ENCODE measurements around the gene TUBA4A. TPM values are rescaled to one million over a fixed set of nuclear protein-coding genes. Genes with fewer than 3 reads are reported as not detected.

Gene TUBA4A
- total and polyA plus RNA-seq, 10 of the 15 experiments (the other 5 are each of a cell fraction or from before 2014, with no cell fraction given): 58.2 to 325 (median 134) TPM

DNA sequence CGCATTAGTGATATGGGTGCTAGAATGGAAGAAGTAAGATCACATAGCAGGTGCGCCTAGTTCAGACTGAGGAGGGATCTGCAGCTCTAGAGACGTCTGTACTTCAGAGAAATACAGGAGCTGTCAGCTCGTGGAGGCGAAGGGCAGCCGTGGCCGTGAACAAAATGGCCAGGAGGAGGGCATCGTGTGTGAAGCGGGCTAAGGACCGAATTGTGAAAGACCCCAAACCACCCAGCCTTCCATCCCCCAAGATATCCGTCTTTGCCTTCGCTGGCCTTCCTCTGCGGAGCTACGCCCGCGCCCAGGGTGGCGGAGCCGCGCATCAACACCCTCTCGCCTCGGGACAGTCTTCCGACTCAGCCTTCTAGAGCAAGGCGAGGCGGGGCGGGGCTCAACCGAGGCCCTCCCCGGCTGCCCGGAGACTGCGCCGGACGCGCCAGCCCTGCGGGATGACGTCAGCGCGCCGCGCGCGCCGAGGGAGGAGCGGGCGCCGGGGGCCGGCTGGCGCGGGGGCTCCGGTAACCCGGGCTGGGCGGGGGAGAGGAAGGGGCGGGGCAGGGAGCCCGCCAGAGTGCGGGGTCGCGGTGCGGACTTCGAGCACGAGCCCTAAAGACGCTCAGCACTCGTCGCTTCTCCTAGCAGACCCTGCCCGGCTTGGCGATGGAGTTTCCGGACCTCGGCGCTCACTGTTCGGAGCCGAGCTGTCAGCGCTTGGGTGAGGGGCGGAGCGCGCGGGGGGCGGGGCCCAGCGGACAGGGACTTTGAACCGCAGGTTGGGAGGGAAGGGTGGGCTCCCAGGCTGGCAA, 47.2 kb downstream of the TUBA4A start, which contains the start of gene ZFAND2B (continued):
- TF ChIP-seq NR2F1 (conservative IDR thresholded peaks at IDR 0.05): peak; percentile 50; the same call in 1 of the 2 replicates
- no peak for TF ChIP-seq NFYA (IDR thresholded peaks at IDR 0.05; ENCODE audit: borderline replicate concordance, low read depth, low read length)
- TF ChIP-seq TCF3 (IDR thresholded peaks at IDR 0.05; ENCODE audit: borderline replicate concordance, insufficient read depth, low read depth, low read length): no peak
- peak; percentile 73 for TF ChIP-seq ATF7 (IDR thresholded peaks at IDR 0.05; ENCODE audit: low read depth)
- no peak; the same call in 1 of the 2 replicates for TF ChIP-seq PAX5 (IDR thresholded peaks at IDR 0.05; ENCODE audit: borderline replicate concordance, low read depth, low read length)
- TF ChIP-seq EP300 (IDR thresholded peaks at IDR 0.05; ENCODE audit: borderline replicate concordance in 1 of 2, control insufficient read depth in 1 of 2, low read depth in 2 of 2, low read length in 2 of 2): no peak
- 0 out of 2 replicates have a peak, but pooled peaks have one; percentile 24 for TF ChIP-seq RUNX3 (IDR thresholded peaks at IDR 0.05; ENCODE audit: low read length)
- no peak for TF ChIP-seq KDM1A (IDR thresholded peaks at IDR 0.05; ENCODE audit: borderline replicate concordance)
- no peak for TF ChIP-seq PAX8 (IDR thresholded peaks at IDR 0.05)
- no peak for TF ChIP-seq ETV6 (conservative IDR thresholded peaks at IDR 0.05 in 1 of 2, IDR thresholded peaks at IDR 0.05 in 1 of 2; ENCODE audit: borderline replicate concordance in 1 of 2, low read depth in 1 of 2)
- no peak; a peak in 2 of 4 replicates for TF ChIP-seq IKZF2 (IDR thresholded peaks at IDR 0.05)
- TF ChIP-seq ZNF622 (IDR thresholded peaks at IDR 0.05): no peak
- TF ChIP-seq FOS (IDR thresholded peaks at IDR 0.05; ENCODE audit: borderline replicate concordance, extremely low read depth, insufficient read length): no peak
- TF ChIP-seq, protein P1, sequence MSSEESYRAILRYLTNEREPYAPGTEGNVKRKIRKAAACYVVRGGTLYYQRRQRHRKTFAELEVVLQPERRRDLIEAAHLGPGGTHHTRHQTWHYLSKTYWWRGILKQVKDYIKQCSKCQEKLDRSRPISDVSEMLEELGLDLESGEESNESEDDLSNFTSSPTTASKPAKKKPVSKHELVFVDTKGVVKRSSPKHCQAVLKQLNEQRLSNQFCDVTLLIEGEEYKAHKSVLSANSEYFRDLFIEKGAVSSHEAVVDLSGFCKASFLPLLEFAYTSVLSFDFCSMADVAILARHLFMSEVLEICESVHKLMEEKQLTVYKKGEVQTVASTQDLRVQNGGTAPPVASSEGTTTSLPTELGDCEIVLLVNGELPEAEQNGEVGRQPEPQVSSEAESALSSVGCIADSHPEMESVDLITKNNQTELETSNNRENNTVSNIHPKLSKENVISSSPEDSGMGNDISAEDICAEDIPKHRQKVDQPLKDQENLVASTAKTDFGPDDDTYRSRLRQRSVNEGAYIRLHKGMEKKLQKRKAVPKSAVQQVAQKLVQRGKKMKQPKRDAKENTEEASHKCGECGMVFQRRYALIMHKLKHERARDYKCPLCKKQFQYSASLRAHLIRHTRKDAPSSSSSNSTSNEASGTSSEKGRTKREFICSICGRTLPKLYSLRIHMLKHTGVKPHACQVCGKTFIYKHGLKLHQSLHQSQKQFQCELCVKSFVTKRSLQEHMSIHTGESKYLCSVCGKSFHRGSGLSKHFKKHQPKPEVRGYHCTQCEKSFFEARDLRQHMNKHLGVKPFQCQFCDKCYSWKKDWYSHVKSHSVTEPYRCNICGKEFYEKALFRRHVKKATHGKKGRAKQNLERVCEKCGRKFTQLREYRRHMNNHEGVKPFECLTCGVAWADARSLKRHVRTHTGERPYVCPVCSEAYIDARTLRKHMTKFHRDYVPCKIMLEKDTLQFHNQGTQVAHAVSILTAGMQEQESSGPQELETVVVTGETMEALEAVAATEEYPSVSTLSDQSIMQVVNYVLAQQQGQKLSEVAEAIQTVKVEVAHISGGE (CRISPR knock-in tag; IDR thresholded peaks at IDR 0.05): no peak
- TF ChIP-seq STAT1 (conservative IDR thresholded peaks at IDR 0.05): no peak
- TF ChIP-seq, protein P2, sequence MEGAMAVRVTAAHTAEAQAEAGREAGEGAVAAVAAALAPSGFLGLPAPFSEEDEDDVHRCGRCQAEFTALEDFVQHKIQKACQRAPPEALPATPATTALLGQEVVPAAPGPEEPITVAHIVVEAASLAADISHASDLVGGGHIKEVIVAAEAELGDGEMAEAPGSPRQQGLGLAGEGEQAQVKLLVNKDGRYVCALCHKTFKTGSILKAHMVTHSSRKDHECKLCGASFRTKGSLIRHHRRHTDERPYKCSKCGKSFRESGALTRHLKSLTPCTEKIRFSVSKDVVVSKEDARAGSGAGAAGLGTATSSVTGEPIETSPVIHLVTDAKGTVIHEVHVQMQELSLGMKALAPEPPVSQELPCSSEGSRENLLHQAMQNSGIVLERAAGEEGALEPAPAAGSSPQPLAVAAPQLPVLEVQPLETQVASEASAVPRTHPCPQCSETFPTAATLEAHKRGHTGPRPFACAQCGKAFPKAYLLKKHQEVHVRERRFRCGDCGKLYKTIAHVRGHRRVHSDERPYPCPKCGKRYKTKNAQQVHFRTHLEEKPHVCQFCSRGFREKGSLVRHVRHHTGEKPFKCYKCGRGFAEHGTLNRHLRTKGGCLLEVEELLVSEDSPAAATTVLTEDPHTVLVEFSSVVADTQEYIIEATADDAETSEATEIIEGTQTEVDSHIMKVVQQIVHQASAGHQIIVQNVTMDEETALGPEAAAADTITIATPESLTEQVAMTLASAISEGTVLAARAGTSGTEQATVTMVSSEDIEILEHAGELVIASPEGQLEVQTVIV (IDR thresholded peaks at IDR 0.05; ENCODE audit: borderline replicate concordance, partially characterized antibody): no peak
- TF ChIP-seq, protein P3, sequence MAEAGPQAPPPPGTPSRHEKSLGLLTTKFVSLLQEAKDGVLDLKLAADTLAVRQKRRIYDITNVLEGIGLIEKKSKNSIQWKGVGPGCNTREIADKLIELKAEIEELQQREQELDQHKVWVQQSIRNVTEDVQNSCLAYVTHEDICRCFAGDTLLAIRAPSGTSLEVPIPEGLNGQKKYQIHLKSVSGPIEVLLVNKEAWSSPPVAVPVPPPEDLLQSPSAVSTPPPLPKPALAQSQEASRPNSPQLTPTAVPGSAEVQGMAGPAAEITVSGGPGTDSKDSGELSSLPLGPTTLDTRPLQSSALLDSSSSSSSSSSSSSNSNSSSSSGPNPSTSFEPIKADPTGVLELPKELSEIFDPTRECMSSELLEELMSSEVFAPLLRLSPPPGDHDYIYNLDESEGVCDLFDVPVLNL (IDR thresholded peaks at IDR 0.05; ENCODE audit: low read depth, low read length): no peak
- no peak for TF ChIP-seq YBX1 (IDR thresholded peaks at IDR 0.05)
- peak; percentile 45; the same call in 1 of the 2 replicates for TF ChIP-seq FOXK2 (IDR thresholded peaks at IDR 0.05)
- no peak for TF ChIP-seq CHD4 (IDR thresholded peaks at IDR 0.05)
- TF ChIP-seq ZNF207 (IDR thresholded peaks at IDR 0.05; ENCODE audit: borderline replicate concordance): no peak
- no peak for TF ChIP-seq ZNF24 (IDR thresholded peaks at IDR 0.05)
- TF ChIP-seq SMARCA5 (IDR thresholded peaks at IDR 0.05): 0 out of 2 replicates have a peak, but pooled peaks have one; percentile 53
- no peak for TF ChIP-seq SIX5 (IDR thresholded peaks at IDR 0.05; ENCODE audit: low read depth, low read length, severe bottlenecking)

All from GM12878 (cell line).